SKM-1 (cell line): ENCODE results near the gene KIRREL1.
A peak's percentile ranks its signal among the peaks of the same experiment; 100 is the strongest.

Experiments used
- DNase-seq: peaks from one replicate; lab custom pipeline; 2025; ENCODE audit not compliant: unreplicated experiment; lab: John Stamatoyannopoulos, UW

The KIRREL1 gene

DNA sequence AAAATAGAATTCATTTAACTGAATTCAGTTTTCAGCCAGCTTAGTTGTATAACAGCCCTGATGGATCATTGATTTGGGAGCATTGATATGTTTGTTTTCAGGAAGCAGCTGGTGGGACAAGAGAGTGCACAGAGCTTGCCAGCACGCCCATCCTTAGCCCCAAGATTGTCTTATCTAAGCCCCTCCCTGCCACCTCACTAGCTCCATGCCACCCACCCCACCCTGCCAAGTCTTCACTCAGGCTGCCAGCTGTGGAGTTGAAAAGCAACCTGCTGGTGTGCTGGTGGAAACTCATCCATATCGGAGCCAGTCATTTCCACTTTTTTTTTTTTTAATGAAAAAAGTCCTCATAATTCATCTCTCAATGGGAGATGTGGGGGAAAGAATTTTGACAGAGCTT is 11.8 kb downstream of the KIRREL1 start:
- no peak for DNase-seq

GRCh38 chr1:158007180-158007579 is 13.7 kb downstream of the KIRREL1 start:
- no peak for DNase-seq

GRCh38 chr1:158007667-158008386 is 14.4 kb downstream of the KIRREL1 start:
- no peak for DNase-seq

GRCh38 chr1:158008630-158009029 is 15.2 kb downstream of the KIRREL1 start:
- no peak for DNase-seq

- no peak for DNase-seq
These were observed 18.3 kb downstream of the KIRREL1 start for GRCh38 chr1:158011714-158012113.

DNA sequence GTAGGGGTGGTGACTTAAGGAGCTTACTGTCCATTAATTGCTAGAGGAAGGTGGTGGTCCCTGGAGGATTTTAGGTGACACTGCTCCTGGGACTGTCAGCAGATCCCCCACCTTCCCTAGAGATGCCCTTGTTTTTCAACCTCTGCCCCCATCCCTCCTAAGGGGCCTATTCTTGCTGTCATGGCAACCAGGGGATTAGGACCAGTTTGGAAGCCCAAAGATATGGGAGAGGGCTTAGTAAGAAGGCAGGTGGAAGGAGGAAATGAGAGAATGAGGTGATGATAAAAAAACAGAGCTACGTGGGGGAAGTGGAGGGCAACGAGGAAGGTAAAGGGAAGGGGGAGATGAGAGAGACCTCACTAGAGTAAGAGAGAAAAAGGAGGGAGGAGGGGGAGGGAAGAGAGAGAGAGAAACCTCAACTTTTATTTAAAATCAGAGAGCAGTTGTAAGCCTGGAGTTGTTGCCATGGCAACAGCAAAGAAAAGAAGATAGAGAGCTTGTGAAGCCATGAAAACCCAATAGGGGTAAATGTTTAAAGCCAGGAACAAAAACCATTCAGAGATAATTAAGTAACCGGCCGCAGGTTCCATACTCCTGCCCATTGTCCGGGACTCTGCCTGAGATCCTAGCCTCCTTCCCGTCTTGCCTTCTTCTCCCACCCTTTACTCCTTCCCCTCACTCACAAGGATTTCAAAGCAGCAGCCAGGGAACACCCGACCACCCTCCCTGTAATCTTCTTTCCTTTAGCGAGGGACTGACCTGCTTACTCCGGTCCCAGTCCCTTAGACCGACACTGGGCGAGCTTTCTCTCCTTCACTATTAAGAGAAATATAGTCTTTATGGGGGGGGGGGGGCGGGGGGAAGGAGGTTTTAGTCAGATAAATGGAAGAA is 20.6 kb downstream of the KIRREL1 start:
- no peak for DNase-seq

DNA sequence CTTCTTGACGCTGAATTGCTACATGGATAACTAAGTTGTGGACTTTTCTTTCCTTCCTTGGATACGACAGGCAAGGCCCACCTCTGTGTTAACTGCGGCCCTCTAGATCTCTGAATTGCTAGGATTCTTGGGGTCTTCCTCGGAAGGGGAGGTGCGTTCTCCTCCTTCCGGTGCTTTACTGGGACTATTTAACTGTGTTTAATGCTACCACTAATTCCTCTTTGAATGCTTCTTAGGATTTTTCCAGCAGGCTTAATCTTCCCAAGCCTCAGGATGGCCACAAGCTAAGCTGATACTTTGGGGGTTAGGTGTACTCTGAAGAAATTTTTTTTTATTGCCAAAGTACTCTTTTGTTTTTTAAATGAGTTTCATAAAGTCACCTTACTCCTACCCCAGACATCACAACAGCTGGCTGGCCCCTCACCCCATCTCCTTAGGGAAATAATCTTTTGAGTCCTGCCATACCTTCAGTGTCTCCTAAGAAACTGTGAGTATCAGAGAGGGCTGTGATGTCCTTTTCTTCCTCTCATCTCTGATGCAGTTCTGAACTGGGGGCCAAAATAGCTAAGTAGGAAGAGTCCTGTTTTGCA is 21.4 kb downstream of the KIRREL1 start:
- no peak for DNase-seq

DNA sequence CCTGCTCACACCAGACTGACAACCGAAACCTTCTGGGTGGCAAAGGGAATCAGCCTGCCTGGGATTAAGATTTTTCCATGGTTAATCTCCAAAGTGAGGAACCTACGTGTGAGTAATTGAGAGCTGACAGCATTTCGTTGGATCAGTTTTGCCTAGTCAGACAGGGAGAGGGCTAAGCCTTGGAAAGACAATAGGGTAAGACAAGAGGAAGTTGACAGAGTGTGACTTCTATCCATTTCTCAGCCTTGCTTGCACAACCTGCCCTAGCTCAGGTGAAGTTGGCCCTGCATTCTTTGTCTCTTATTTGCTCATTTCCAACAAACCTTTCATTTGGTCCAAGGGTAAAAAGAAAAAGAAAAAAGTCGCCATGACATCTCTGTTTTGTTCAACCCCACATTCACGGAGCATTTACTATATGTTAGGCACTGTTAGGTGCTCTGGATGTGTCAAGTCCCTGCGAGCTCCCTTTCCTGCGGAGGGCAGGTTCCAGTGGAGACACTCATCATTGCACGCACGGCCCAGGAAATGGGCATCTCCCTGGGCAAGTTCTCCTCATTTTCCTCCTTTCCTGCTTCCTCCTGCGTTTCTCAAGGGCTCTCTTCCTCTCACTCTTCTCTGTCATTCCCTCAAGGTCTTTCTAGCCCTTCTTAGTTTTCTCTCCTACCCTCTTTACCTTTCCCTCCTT is 23.3 kb downstream of the KIRREL1 start:
- peak; percentile 37 for DNase-seq

GRCh38 chr1:158017800-158018595 is 24.6 kb downstream of the KIRREL1 start:
- no peak for DNase-seq

GRCh38 chr1:158019171-158019868 is 25.9 kb downstream of the KIRREL1 start:
- DNase-seq: no peak

- no peak for DNase-seq
These were observed 26.9 kb downstream of the KIRREL1 start for GRCh38 chr1:158020259-158020885.

DNA sequence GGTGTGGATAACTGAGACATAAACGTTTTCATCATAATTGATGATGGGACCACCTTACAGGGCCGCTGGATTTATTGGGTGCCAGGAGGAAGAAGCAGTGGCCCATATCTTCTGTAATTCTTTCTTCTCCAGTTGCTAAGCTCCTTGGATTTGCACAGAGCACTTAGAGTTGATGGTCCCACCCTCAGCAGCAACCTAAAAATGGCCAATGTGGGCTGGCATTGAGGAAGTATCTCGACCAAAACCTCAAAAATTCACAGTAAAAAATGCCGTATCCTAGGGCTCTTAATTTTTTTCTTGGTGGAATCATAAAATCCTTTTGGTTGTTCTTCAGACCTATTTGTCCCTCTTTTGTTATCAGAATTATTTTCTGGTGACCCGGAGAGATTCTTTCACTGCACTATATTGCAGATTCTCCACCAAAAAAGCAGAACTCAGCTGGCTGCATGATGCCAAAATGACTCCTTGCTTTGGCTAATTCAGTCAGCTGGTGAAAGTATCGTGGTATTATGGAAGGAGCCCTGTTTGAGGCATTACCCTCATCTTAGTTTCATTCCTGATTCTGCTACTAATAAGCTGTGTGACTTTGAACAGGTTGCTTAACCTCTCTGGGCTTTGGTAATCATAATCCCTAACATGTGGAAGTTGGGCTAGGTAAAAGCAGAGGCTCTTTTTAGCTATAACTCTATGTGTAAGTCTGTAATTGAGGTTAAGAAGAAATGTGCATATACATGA is 27.6 kb downstream of the KIRREL1 start:
- DNase-seq: no peak

DNA sequence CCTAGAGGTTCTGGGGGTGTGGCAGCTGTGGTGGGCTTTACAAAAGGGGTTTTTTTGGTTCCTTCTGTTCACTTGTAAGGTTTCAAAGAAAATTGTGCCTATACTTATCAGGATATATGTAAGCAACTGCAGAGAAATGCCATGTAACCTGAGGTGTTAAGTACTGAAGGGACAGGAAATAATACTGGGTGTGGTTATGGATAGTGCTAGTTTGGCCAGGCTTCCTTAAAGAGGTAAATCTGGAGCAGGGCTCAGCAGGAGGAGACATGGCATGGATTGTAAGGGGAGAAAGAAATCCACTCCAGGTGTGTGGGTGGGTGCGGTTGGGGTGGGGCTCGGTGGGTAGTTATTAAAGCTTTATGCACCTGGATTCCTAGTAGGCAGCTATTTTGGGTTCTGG is 28.3 kb downstream of the KIRREL1 start:
- no peak for DNase-seq

DNA sequence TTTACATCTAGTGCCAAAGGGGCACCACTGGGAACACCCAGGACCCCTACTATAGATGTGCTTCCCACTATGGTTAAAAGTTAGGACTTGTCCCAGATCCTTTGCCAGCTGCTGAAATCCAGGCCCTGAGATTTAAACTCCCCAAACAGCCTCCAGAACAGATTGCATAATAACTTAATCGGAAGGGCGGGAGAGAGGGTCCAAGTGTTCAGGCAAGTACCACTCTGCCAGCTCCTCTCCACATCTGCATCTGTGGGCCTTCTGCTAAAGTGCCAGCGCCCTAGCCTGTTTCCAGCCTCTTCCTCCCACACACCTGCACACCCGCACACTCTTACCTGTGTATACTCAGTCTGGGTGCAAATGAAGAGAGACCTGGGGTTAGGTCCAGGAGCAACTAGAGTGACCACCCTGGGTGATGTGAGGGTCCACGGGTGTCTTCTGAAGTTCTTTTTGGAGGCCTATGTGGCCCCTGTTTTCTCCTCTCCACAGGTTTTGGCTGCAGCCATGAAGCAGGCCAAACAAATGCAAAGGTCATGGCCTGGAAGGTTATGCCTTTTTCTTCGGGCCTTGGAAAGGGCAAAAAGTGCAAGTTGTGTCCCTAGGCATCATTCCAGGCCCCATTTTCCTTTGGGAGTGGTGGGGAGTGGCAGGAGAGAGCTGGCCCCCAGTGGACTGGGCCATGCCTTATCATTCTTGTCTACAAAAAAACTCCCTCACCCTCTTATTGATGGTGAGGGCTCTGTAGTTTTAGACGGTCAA is 29.3 kb downstream of the KIRREL1 start:
- DNase-seq: no peak

- DNase-seq: no peak
These were observed 31.3 kb downstream of the KIRREL1 start for GRCh38 chr1:158024737-158025136.

- DNase-seq: no peak
These were observed 32.3 kb downstream of the KIRREL1 start for GRCh38 chr1:158025576-158026230.

DNA sequence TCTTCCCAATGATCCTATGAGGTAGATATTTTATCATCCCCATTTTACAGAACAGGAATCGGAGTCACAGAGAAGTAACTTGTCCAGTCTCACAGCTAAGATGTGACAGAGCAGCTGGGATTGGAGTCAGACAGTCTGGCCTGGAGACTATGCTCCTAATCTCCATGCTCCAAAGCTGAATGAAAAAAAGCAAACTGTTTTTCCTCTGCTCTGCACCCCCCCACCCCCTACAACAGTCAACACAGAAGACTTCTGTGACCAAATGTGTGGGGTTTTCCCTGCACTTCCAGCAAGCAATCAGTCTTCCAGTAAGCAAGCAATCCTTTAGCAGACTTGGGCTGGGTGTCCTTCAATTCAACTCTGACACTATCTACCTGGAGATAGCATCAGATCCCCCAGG is 33.2 kb downstream of the KIRREL1 start:
- no peak for DNase-seq

DNA sequence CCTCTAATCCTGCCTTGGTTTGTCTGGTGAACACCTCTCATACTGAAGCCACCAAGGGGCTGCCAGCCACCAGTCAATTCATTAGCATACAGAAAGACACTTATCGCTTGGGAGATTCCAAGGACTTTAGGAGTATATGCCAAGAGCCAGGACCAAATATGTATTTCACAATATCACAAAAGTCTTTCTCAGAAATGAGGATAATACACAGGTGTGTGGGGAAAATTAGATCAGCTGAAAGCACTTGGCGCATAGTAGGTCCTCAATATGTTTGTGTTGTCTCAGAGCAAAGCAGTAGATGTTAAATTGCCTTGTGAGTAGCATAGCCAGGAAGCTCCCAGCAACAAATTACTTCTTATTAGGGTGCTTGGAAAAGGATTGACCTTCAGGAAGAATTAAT is 34.1 kb downstream of the KIRREL1 start:
- no peak for DNase-seq
